Hematopoietic multipotent progenitor cell treated with erythropoietin and hydrocortisone succinate and interleukin-3 and kit ligand, for 8 days (in vitro differentiated cells): ENCODE data around the gene RCSD1.

Experiments used
- DNase-seq: peaks from one replicate; pipeline ENCODE4 v3.0.0-alpha.2; 2015

The RCSD1 gene

GRCh38 chr1:167670563-167670962 is 40.5 kb downstream of the RCSD1 start:
- no peak for DNase-seq

- no peak for DNase-seq
These were observed 41.9 kb downstream of the RCSD1 start for GRCh38 chr1:167671727-167672511.

GRCh38 chr1:167672831-167673230 is 42.8 kb downstream of the RCSD1 start:
- DNase-seq, result no peak

GRCh38 chr1:167673265-167673664 is 43.2 kb downstream of the RCSD1 start:
- DNase-seq, result no peak

- no peak for DNase-seq
These were observed 44.1 kb downstream of the RCSD1 start for GRCh38 chr1:167674156-167674555.

- DNase-seq, result no peak
These were observed 45.4 kb downstream of the RCSD1 start for GRCh38 chr1:167675440-167675839.

GRCh38 chr1:167676205-167676915 is 46.3 kb downstream of the RCSD1 start:
- no peak for DNase-seq

GRCh38 chr1:167676916-167677848 is 47.1 kb downstream of the RCSD1 start:
- DNase-seq, result no peak

- no peak for DNase-seq
These were observed 48.4 kb downstream of the RCSD1 start for GRCh38 chr1:167678422-167678821.

- no peak for DNase-seq
These were observed 48.8 kb downstream of the RCSD1 start for GRCh38 chr1:167678838-167679237.

- DNase-seq, result no peak
These were observed 49.7 kb downstream of the RCSD1 start for GRCh38 chr1:167679714-167680113.

GRCh38 chr1:167681024-167681423 is 51.0 kb downstream of the RCSD1 start:
- DNase-seq, result no peak

GRCh38 chr1:167681451-167682098 is 51.5 kb downstream of the RCSD1 start:
- no peak for DNase-seq

- no peak for DNase-seq
These were observed 53.2 kb downstream of the RCSD1 start for GRCh38 chr1:167683226-167683625.

- no peak for DNase-seq
These were observed 53.8 kb downstream of the RCSD1 start for GRCh38 chr1:167683641-167684502.

GRCh38 chr1:167685844-167686243 is 55.8 kb downstream of the RCSD1 start:
- no peak for DNase-seq

- peak; percentile 85 for DNase-seq
These were observed 58.0 kb downstream of the RCSD1 start for GRCh38 chr1:167687919-167688519.

- no peak for DNase-seq
These were observed 59.5 kb downstream of the RCSD1 start for GRCh38 chr1:167689567-167689920.

GRCh38 chr1:167690053-167690452 is 60.0 kb downstream of the RCSD1 start:
- DNase-seq, result no peak

GRCh38 chr1:167693425-167694045 is 63.5 kb downstream of the RCSD1 start:
- no peak for DNase-seq

- DNase-seq, result no peak
These were observed 64.7 kb downstream of the RCSD1 start for GRCh38 chr1:167694691-167695090.
